Measurements from ENCODE around the gene TYMS. TPM values are rescaled to one million over a fixed set of nuclear protein-coding genes. Genes with fewer than 3 reads are reported as not detected.

The TYMS gene
- 80.9 and 96.5 TPM in 2 replicates for total RNA-seq

GRCh38 chr18:657311-658000 is at the start of gene TYMS:
TYMS (plus strand) TSS chr18:657653; CDS start chr18:657743, 90 bp downstream.

GRCh38 chr18:712401-713134 is 55.1 kb downstream of the TYMS start, which contains the start of gene ENOSF1:
ENOSF1 (minus strand) TSS chr18:712630; CDS start chr18:712587, 43 bp downstream.

Other genes with a start within 250 kb of the TYMS start
- gene COLEC12, start 157.0 kb upstream of the TYMS start, total RNA-seq, result 14.8 and 15.2 TPM in 2 replicates
- not detected in 2 replicates for gene CETN1, start 77.3 kb upstream of the TYMS start, total RNA-seq
- not detected in 2 replicates for gene CLUL1, start 60.7 kb upstream of the TYMS start, total RNA-seq
- gene ENOSF1, start 55.0 kb downstream of the TYMS start, total RNA-seq, result 16.1 and 16.3 TPM in 2 replicates
- 103 and 111 TPM in 2 replicates for gene YES1, start 154.6 kb downstream of the TYMS start, total RNA-seq
- 0.34 TPM in 1 of 2 replicates, not detected in the other for gene ADCYAP1, start 247.2 kb downstream of the TYMS start, total RNA-seq

All from bronchus fibroblast of lung (primary cell).